Measurements from ENCODE around the gene CAPN12. TPM values are rescaled to one million over a fixed set of nuclear protein-coding genes. Genes with fewer than 3 reads are reported as not detected.
A peak's percentile ranks its signal among the peaks of the same experiment; 100 is the strongest.
"Not testable (repeated sequence)": the region's sequence is repeated elsewhere in the genome, so short reads cannot be mapped to it uniquely, and the experiment has no call there.

Gene CAPN12
- total RNA-seq, 3 donors from 2014 or later = 3.1 to 15.9 (median 14.9) TPM

DNA sequence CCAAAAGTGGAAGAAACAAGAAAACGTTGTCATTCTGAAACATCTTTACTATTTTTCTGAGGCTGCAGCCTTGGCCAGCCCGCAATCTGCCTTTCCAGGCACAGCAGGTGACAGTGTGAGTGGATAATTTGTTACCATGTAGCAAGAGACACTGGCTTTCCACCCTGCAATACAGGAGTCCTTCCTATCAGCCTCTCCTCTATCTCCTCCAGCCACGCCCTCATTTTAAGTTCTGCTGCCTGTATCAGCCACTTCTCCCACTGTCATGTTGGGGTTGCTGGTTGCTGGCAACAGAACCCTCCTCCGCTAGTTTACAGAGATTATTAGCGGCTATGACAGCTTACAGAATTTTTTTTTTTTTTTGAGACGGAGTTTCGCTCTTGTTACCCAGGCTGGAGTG is 36.8 kb upstream of the CAPN12 start:
- ATAC-seq (no peak), DNase-seq (no peak)
- H3K36me3 ChIP-seq (ENCODE audit: low read depth) = no peaks in the 10 kb centered on the region
- no peak overlapping the region for H3K4me3 ChIP-seq
- TF ChIP-seq CTCF (IDR thresholded peaks at IDR 0.05) = no peak
- no peaks in the 10 kb centered on the region for H3K9me3 ChIP-seq
- intact Hi-C loops (cut with DNase I, micrococcal nuclease) = no loop called here
- no peaks in the 10 kb centered on the region for H3K4me1 ChIP-seq (ENCODE audit: low read depth)

DNA sequence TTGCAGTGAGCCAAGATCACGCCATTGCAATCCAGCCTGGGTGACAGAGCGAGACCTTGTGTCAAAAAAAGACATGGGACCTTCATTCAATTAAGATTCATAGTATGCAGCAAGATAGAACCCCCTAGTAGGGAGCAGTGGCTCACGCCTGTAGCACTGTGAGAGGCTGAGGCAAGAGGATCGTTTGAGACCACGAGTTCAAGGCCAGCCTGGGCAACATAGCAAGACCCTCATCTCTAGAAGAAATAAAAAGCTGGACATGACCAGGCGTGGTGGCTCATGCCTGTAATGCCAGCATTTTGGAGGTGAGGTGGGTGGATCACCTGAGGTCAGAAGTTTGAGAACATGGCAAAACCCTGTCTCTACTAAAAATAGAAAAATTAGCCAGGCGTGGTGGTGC is 36.2 kb upstream of the CAPN12 start:
- intact Hi-C loops (cut with DNase I, micrococcal nuclease) = no loop called here
- DNase-seq = no peak

DNA sequence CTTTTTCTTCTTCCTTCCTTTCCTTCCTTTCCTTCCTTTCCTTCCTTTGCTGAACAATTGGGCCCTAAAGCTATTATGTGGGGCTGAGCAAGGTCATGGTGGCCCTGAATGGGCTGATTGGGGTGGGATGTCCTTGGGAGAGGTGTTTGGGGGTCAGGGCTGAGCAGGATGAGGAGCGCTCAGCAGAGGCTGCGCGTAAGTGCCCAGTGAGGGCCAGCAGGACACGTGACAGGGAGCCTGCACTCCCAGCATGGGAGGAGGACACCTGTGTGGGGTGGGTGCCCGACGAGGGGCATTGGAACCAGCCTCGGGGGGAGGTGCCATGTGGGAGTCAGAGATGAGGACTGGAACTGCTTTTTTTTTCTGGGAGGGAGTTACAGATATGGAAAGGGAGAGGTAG is 34.5 kb upstream of the CAPN12 start:
- H3K36me3 ChIP-seq (ENCODE audit: low read depth) = no peaks in the 10 kb centered on the region
- no peak for TF ChIP-seq CTCF (IDR thresholded peaks at IDR 0.05)
- no peaks in the 10 kb centered on the region for H3K9me3 ChIP-seq
- DNase-seq (no peak), ATAC-seq (no peak)
- no peak overlapping the region for H3K4me3 ChIP-seq
- H3K4me1 ChIP-seq (ENCODE audit: low read depth) = no peaks in the 10 kb centered on the region
- intact Hi-C loops (cut with DNase I, micrococcal nuclease) = no loop called here

More for the DNA sequence above, 36.2 kb upstream of the CAPN12 start:
- H3K4me1 ChIP-seq (ENCODE audit: low read depth) = no peaks in the 10 kb centered on the region
- no peak overlapping the region for H3K4me3 ChIP-seq
- H3K36me3 ChIP-seq (ENCODE audit: low read depth) = no peaks in the 10 kb centered on the region
- ATAC-seq = no peak
- no peaks in the 10 kb centered on the region for H3K9me3 ChIP-seq
- TF ChIP-seq CTCF (IDR thresholded peaks at IDR 0.05) = no peak

DNA sequence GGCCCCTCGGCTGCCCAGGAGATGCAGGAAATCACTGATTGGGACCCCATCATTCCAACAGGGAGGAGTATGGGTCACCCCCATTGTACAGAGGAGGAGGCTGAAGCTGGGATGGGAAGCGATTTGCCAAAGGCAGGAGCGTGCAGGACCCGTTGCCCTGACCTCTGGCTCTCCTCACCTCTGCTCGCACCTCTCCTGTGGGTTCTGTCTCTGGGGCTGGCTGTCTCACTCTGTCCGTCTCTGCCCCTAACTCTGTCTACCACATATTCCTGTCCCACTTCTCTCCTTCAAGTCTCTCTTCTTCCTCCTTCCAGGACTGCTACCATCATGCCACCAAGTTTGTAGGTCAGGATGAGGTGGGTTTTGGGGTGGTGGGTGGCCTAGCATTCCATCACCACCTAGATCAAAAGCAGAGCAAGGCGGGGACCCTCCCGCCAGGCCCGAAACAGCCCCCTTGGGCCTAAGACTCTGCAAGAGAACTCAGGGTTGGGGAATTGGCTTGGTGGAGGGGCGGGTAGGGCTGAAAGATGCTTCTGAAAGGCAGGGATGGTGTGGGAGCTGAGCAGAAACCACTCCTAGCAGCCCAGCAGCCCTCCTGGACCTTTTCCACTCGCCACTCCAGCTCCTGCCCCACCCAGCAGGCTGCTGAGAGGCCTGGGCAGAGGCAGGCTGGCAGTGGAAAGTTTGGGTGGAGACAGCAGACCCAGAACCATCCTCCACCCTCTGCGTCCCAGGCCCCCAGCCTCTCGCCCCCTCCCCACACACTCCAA is 30.1 kb upstream of the CAPN12 start:
- H3K4me1 ChIP-seq (ENCODE audit: low read depth) = peaks cover 4% of the 10 kb centered on the region

GRCh38 chr19:38773469-38774177 is 29.3 kb upstream of the CAPN12 start, which contains the start of gene LGALS7:
Gene LGALS7, minus strand, starts transcription at chr19:38773517. Its CDS starts 25 bp downstream, at chr19:38773492.
- Histone ChIP-seq H3K9me3 (no peaks in the 10 kb centered on the region), H3K4me1 (ENCODE audit: low read depth) (peaks cover 4% of the 10 kb centered on the region), H3K36me3 (ENCODE audit: low read depth) (no peaks in the 10 kb centered on the region), H3K4me3 (no peak within 1 kb of the TSS)
- DNase-seq = no peak
- intact Hi-C loops (cut with DNase I, micrococcal nuclease) = no loop called here
- TF ChIP-seq CTCF (IDR thresholded peaks at IDR 0.05) = no peak
- ATAC-seq = no peak

More for the DNA sequence above, 30.1 kb upstream of the CAPN12 start:
- no peaks in the 10 kb centered on the region for H3K36me3 ChIP-seq (ENCODE audit: low read depth)
- no peak for TF ChIP-seq CTCF (IDR thresholded peaks at IDR 0.05)
- no peak for ATAC-seq
- H3K4me3 ChIP-seq = no peak overlapping the region
- DNase-seq = no peak
- no peaks in the 10 kb centered on the region for H3K9me3 ChIP-seq
- intact Hi-C loops (cut with DNase I, micrococcal nuclease) = no loop called here

DNA sequence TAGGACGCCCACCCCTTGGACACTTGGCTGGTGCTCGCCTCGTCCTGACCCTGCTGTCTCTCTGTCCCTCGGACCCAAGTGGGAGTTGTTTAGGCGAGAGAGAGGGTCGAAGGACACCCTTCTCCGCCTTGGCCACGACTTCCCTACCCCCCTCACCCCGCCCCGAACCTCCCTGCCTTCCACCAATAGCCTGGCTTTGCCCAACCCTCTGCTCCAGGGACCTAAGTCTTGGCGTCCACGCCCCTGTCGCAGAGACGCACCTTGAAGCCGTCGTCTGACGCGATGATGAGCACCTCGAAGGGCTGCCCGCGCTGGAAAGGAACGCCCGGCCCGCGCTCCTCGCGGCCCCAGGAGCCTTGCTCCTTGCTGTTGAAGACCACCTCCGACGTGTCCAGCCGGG is 27.3 kb upstream of the CAPN12 start:
- DNase-seq; H3K4me1 ChIP-seq (ENCODE audit: low read depth); H3K36me3 ChIP-seq (ENCODE audit: low read depth); H3K4me3 ChIP-seq; H3K9me3 ChIP-seq; intact Hi-C loops (cut with DNase I, micrococcal nuclease): not testable (repeated sequence)
- peak; percentile 33 for ATAC-seq

GRCh38 chr19:38770949-38771275 is 26.6 kb upstream of the CAPN12 start:
- peak; percentile 89 for ATAC-seq
- H3K36me3 ChIP-seq (ENCODE audit: low read depth); H3K4me1 ChIP-seq (ENCODE audit: low read depth); H3K9me3 ChIP-seq; H3K4me3 ChIP-seq; DNase-seq; intact Hi-C loops (cut with DNase I, micrococcal nuclease): not testable (repeated sequence)

DNA sequence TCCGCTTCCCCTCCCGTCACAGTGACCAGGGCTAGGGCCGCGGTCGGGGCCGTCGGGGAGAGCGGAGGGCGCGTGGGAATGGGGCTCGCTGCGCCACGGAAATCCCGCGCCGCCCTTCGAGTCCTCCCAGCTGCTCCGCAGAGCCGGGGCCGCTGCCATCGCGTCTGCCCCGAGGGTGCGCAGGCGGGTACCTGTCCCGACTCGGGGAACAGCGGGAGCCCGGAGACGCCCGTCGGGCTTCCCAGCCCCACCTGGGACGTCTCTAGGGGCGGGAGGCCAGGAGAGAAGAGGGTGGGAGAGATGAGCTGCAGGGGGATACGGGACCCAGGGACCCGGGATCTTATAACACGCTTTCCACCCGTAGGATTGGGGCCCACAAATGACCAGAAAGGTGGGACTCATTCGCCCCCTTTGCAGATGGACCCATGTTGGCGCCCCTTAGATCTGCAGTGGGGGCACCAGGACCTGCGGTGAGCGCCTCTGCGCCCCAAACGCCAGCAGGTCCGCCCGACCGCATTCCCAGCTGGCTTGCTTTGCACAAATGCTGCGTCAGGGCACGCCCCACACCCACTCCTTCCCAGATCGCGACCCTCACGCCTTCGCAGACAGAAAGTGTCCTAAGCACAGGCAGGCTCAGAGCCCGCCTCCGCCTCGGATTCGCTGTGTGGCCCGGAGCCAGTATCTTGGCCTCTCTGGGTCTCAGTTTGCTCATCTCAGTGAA is 26.1 kb upstream of the CAPN12 start:
- H3K9me3 ChIP-seq; intact Hi-C loops (cut with DNase I, micrococcal nuclease); H3K4me1 ChIP-seq (ENCODE audit: low read depth); H3K4me3 ChIP-seq; H3K36me3 ChIP-seq (ENCODE audit: low read depth); DNase-seq: not testable (repeated sequence)
- peak; percentile 28 for ATAC-seq

Measured in mucosa of descending colon (tissue), 3 donors.